NCI-H1436 treated with DMSO at 0.1 percent for 48 hours (cell line): ENCODE measurements around the gene NXPH4.

Experiments
- DNase-seq: peaks from one replicate; lab custom pipeline; 2025; lab: John Stamatoyannopoulos, UW

The NXPH4 gene

GRCh38 chr12:57243521-57244311, 27.1 kb downstream of the NXPH4 start:
- DNase-seq = no peak

GRCh38 chr12:57244312-57244696, 27.7 kb downstream of the NXPH4 start:
- DNase-seq = no peak

GRCh38 chr12:57247041-57247440, 30.4 kb downstream of the NXPH4 start:
- no peak for DNase-seq

GRCh38 chr12:57248934-57249742, 32.5 kb downstream of the NXPH4 start:
- DNase-seq = no peak

GRCh38 chr12:57250541-57250940, 33.9 kb downstream of the NXPH4 start:
- DNase-seq = no peak

- no peak for DNase-seq
These were observed 34.4 kb downstream of the NXPH4 start, which contains the start of gene STAC3 for GRCh38 chr12:57250956-57251355. Gene STAC3, minus strand, starts transcription at chr12:57251187. Its CDS starts 1,551 bp downstream, at chr12:57249636.

GRCh38 chr12:57254506-57255280, 38.1 kb downstream of the NXPH4 start:
- no peak for DNase-seq

- DNase-seq = no peak
These were observed 39.3 kb downstream of the NXPH4 start for GRCh38 chr12:57255916-57256315.

- no peak for DNase-seq
These were observed 42.7 kb downstream of the NXPH4 start for GRCh38 chr12:57258977-57259970.

GRCh38 chr12:57260366-57260765, 43.8 kb downstream of the NXPH4 start:
- DNase-seq = no peak

GRCh38 chr12:57261428-57261865, 44.9 kb downstream of the NXPH4 start:
- no peak for DNase-seq

- no peak for DNase-seq
These were observed 45.7 kb downstream of the NXPH4 start for GRCh38 chr12:57262126-57262822.

- no peak for DNase-seq
These were observed 46.5 kb downstream of the NXPH4 start for GRCh38 chr12:57263096-57263495.

GRCh38 chr12:57266681-57267080, 50.1 kb downstream of the NXPH4 start:
- no peak for DNase-seq

GRCh38 chr12:57268264-57268663, 51.7 kb downstream of the NXPH4 start:
- no peak for DNase-seq

GRCh38 chr12:57270966-57271470, 54.4 kb downstream of the NXPH4 start:
- DNase-seq = no peak

- no peak for DNase-seq
These were observed 56.0 kb downstream of the NXPH4 start for GRCh38 chr12:57272337-57273151.

- DNase-seq = no peak
These were observed 56.9 kb downstream of the NXPH4 start for GRCh38 chr12:57273516-57273915.
